Gastroesophageal sphincter (tissue), 3 donors: ENCODE results near the gene PRKAG2.

ENCODE experiments used
- EP300 ChIP-seq: sonication (generic); formaldehyde crosslinking; IDR thresholded peaks from one replicate; pipeline ENCODE4 v1.6.1; 2017; ENCODE audit warnings: antibody characterized with exemption, mild to moderate bottlenecking
- POLR2A ChIP-seq, 2 donors: fragments of 450-650 bp; IDR thresholded peaks; one replicate each; pipeline ENCODE4 v1.6.1; 2017; ENCODE audit warnings: antibody characterized with exemption in 2 of 2, mild to moderate bottlenecking in 2 of 2, moderate library complexity in 1 of 2
- POLR2AphosphoS5 ChIP-seq: sonication (generic); formaldehyde crosslinking; IDR thresholded peaks from one replicate; pipeline ENCODE4 v1.6.1; 2017; ENCODE audit warnings: antibody characterized with exemption
- TF ChIP-seq, protein P1 (sequence below), 4 experiments: fragments of 200-600 bp in 2 of 4; fragments of 450-650 bp in 2 of 4; sonication (generic) in 1 of 4; IDR thresholded peaks; one replicate each; pipeline ENCODE4 v1.5.1; 2017 to 2019; ENCODE audit warnings: antibody characterized with exemption in 4 of 4, mild to moderate bottlenecking in 2 of 4, moderate library complexity in 2 of 4

DNA sequence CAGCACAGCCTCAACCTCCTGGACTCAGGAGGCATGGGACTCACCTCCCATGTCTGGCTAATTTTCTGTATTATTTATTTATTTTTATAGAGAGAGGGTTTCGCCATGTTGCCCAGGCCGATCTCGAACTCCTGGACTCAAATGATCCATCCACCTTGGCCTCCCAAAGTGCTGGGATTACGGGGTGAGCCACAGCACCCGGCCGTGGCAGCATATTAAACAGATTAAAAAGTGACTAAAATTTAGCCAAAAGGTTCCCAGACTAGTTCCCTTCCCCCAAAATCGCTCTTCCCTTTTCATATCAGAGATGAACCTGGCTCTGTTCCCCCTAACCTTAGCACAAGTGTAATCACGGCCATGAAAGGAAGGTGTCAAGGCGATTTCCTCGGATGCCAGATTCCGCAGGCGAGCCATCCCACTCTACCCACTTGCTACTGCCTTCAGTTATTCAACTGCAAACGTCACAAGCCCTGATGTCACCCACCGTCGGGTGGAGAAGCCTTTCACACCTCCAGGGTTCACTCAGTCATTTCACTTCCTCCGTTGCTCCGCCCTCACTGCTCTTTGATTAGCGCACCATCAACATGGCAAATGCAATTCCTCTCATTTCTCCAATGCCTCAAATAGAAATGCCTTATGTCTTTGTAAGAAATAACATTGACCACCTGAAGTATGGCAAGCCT is 252.5 kb downstream of the PRKAG2 start:
- TF ChIP-seq, protein P1, sequence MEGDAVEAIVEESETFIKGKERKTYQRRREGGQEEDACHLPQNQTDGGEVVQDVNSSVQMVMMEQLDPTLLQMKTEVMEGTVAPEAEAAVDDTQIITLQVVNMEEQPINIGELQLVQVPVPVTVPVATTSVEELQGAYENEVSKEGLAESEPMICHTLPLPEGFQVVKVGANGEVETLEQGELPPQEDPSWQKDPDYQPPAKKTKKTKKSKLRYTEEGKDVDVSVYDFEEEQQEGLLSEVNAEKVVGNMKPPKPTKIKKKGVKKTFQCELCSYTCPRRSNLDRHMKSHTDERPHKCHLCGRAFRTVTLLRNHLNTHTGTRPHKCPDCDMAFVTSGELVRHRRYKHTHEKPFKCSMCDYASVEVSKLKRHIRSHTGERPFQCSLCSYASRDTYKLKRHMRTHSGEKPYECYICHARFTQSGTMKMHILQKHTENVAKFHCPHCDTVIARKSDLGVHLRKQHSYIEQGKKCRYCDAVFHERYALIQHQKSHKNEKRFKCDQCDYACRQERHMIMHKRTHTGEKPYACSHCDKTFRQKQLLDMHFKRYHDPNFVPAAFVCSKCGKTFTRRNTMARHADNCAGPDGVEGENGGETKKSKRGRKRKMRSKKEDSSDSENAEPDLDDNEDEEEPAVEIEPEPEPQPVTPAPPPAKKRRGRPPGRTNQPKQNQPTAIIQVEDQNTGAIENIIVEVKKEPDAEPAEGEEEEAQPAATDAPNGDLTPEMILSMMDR (IDR thresholded peaks at IDR 0.05), result no peak
- TF ChIP-seq POLR2A (IDR thresholded peaks at IDR 0.05) (no peak), EP300 (no peak), POLR2AphosphoS5 (no peak)
